Lower leg skin (tissue), 3 donors: ENCODE data around the gene TSC2.

Experiments
- POLR2A ChIP-seq, 2 donors: fragments of 450-650 bp; IDR thresholded peaks; one replicate each; pipeline ENCODE4 v1.6.1; 2016 to 2017; ENCODE audit warnings: antibody characterized with exemption in 2 of 2, mild to moderate bottlenecking in 1 of 2, moderate library complexity in 1 of 2
- TF ChIP-seq, protein P1 (sequence below), 3 donors: fragments of 450-650 bp; IDR thresholded peaks; one replicate each; pipeline ENCODE4 v1.5.1; 2016; ENCODE audit warnings: antibody characterized with exemption in 3 of 3, mild to moderate bottlenecking in 3 of 3, moderate library complexity in 2 of 3

GRCh38 chr16:2121853-2122252, 74.1 kb downstream of the TSC2 start:
- TF ChIP-seq, protein P1, sequence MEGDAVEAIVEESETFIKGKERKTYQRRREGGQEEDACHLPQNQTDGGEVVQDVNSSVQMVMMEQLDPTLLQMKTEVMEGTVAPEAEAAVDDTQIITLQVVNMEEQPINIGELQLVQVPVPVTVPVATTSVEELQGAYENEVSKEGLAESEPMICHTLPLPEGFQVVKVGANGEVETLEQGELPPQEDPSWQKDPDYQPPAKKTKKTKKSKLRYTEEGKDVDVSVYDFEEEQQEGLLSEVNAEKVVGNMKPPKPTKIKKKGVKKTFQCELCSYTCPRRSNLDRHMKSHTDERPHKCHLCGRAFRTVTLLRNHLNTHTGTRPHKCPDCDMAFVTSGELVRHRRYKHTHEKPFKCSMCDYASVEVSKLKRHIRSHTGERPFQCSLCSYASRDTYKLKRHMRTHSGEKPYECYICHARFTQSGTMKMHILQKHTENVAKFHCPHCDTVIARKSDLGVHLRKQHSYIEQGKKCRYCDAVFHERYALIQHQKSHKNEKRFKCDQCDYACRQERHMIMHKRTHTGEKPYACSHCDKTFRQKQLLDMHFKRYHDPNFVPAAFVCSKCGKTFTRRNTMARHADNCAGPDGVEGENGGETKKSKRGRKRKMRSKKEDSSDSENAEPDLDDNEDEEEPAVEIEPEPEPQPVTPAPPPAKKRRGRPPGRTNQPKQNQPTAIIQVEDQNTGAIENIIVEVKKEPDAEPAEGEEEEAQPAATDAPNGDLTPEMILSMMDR (IDR thresholded peaks at IDR 0.05), result no peak
- TF ChIP-seq POLR2A (IDR thresholded peaks at IDR 0.05), result no peak
